Urinary bladder (tissue), 4 donors: Measurements from ENCODE around the gene LARP6. TPM values are rescaled to one million over a fixed set of nuclear protein-coding genes. Genes with fewer than 3 reads are reported as not detected.
"Not testable (repeated sequence)": the region's sequence is repeated elsewhere in the genome, so short reads cannot be mapped to it uniquely, and the experiment has no call there.

ENCODE experiments used
- DNase-seq: peaks from one replicate; pipeline ENCODE4 v3.0.0-alpha.2; 2015; ENCODE audit errors: extremely low spot score
- H3K27ac ChIP-seq: one replicate; pipeline ENCODE4 v1.5.1; 2013; ENCODE audit warnings: low read depth, mild to moderate bottlenecking, moderate library complexity
- H3K36me3 ChIP-seq: one replicate; pipeline ENCODE4 v1.6.1; 2013; ENCODE audit warnings: mild to moderate bottlenecking, moderate library complexity; ENCODE audit not compliant: insufficient read depth
- H3K4me1 ChIP-seq: one replicate; pipeline ENCODE4 v1.6.1; 2013; ENCODE audit warnings: mild to moderate bottlenecking, moderate library complexity; ENCODE audit not compliant: insufficient read depth
- H3K4me3 ChIP-seq: one replicate; pipeline ENCODE4 v1.5.1; 2013; ENCODE audit warnings: low read depth, low read length
- WGBS: extraction: QIAGEN DNeasy Blood & Tissue Kit; methylation state at CpG from one replicate; pipeline ENCODE4 v1.1.7; 2013; 5-methylcytosine and 5-hydroxymethylcytosine counted together
- polyA plus RNA-seq: library from polyadenylated mRNA; stranded (reverse); fragments of 200-250 nt; gene quantifications from one replicate; pipeline ENCODE4 v1.2.3, GENCODE V29; 2013
- total RNA-seq: library from RNA; depleted of rRNA; stranded (reverse); fragments of >200 nt; gene quantifications from one replicate; pipeline ENCODE4 v1.2.3, GENCODE V29; 2014
- donor health status: healthy with polysubstance abuse.
- donor health status: healthy.

LARP6 gene
- total and polyA plus RNA-seq, 2 donors = 6.9 to 16.7 TPM

DNA sequence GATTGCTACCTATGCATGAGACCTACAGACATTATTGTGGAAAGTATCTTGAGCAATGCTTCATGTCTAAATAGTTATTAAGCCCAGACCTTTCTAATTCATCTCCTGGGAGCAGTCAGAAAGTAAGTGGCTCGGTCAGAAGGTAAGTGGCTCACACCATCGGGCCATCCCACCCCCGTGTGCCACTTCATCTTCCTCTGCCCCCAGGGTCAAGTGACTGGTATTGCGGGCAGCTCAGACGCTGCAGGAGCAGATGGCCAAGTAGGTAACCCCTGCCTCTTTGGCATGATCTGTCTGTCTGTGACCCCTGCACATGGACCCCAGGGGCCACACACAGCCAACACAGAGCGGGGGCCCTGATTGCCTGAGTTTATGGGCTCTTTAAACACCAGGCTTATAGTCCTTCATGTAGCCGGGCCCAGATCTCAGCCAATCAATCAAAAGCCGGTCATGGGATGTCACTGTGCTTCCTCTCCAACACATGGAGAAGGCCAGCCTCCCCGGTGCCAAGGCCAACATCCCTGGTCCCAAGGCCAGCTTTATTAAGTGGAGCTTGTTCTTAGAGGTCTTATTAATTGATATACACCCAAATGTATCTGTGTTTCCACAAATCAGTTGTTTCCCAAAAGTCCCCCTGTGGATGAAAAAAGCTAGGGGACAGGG, 42.9 kb downstream of the LARP6 start:
- no peak overlapping the region for H3K4me3 ChIP-seq
- no peak overlapping the region for H3K27ac ChIP-seq
- 83% methylated on average over 9 of the region's 9 CpGs for WGBS
- H3K36me3 ChIP-seq = no peaks in the 10 kb centered on the region
- H3K4me1 ChIP-seq = no peaks in the 10 kb centered on the region
- no peak for DNase-seq

DNA sequence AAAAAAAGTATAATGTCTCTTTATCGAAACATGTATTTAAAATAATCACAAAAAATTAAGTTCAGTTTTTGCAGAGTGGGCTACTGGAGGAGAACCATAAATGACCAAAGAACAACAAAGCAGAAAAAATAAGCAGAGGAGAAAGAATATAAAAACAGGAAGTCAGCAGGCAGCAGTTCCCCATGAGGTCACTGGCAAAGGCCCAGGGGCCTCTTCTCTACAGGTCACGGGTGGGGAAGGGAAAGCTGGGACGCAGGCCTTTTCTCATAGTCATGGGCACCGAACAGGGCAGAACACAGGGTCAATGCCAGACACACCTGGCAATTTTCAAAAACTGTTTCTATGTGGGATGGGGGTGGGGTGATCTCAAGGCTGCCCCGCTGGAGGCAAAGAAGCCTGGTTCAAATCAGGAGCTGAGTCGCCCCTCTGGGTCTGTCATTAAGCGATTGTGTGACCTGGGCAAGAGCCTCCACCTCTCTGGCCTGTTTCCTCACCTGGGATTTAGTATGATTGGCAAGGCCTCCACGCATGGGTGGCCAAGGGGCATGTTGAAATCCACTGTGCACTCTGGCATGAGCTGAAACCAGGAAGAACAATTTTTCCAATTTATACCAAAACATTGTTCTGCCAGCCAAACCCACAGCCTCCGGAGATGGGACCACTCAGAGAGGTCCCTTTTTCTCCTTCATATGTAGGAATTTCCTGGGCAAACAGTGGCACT, 46.8 kb downstream of the LARP6 start:
- Histone ChIP-seq H3K36me3 (no peaks in the 10 kb centered on the region), H3K27ac (no peak overlapping the region), H3K4me1 (no peaks in the 10 kb centered on the region), H3K4me3 (no peak overlapping the region)
- 77% methylated on average over 9 of the region's 9 CpGs for WGBS
- DNase-seq = no peak

DNA sequence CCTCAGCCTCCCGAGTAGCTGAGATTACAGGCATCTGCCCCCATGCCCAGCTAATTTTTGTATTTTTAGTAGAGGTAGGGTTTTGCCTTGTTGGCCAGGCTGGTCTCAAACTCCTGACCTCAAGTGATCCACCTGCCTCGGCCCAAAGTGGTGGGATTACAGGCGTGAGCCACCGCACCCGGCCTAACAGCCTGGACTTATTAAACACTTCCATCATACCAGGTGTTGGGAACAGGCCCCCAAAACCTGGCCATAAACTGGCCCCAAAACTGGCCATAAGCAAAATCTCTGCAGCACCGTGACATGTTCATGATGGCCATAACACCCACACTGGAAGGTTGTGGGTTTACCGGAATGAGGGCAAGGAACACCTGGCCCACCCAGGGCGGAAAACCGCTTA, 49.6 kb downstream of the LARP6 start:
- not testable (repeated sequence) for H3K27ac ChIP-seq, H3K4me3 ChIP-seq, H3K4me1 ChIP-seq, DNase-seq, H3K36me3 ChIP-seq
- WGBS = 97% methylated on average over 9 of the region's 9 CpGs

DNA sequence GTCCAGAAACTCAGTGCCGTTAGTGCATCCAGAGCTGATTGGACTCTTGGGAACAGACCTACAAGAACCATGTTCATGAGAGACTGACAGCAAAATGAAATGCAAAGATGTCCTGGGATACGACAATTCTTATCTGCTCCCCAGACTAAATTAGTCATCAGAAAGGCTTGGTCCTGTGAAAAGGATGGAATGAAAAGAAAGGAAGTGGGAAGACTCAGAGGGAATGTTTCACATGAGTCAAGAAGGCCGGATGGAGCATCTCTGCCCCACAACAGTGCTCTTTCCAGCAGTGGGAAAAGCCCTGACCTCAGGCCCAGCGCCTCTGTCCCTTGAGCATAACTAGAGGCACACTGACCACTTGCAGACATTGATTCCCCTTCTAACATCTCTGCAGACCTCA, 51.3 kb downstream of the LARP6 start:
- no peaks in the 10 kb centered on the region for H3K4me1 ChIP-seq
- 88% methylated on average over 4 of the region's 4 CpGs for WGBS
- DNase-seq = no peak
- H3K4me3 ChIP-seq = no peak overlapping the region
- H3K27ac ChIP-seq = no peak overlapping the region
- H3K36me3 ChIP-seq = no peaks in the 10 kb centered on the region

DNA sequence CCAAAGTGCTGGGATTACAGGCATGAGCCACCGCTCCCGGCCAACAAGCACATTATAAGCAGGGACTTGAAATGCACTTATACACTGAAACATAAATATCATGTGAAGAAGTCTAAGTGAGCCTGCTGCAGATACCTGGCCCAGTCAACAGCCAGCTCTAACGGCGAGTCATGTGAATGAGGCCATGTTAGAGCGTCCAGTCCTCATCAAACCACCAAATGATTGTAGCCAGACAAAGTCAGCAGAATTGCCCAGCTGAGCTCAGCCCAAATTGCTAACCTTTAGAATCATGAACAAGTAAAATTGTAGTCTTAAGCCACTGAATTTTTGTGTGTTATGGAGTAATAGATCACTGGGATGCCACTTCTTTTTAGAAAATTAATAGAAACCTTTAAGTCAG, 52.8 kb downstream of the LARP6 start:
- H3K4me3 ChIP-seq = no peak overlapping the region
- no peaks in the 10 kb centered on the region for H3K4me1 ChIP-seq
- no peak for DNase-seq
- WGBS = 96% methylated on average over 5 of the region's 5 CpGs
- no peaks in the 10 kb centered on the region for H3K36me3 ChIP-seq
- H3K27ac ChIP-seq = no peak overlapping the region

DNA sequence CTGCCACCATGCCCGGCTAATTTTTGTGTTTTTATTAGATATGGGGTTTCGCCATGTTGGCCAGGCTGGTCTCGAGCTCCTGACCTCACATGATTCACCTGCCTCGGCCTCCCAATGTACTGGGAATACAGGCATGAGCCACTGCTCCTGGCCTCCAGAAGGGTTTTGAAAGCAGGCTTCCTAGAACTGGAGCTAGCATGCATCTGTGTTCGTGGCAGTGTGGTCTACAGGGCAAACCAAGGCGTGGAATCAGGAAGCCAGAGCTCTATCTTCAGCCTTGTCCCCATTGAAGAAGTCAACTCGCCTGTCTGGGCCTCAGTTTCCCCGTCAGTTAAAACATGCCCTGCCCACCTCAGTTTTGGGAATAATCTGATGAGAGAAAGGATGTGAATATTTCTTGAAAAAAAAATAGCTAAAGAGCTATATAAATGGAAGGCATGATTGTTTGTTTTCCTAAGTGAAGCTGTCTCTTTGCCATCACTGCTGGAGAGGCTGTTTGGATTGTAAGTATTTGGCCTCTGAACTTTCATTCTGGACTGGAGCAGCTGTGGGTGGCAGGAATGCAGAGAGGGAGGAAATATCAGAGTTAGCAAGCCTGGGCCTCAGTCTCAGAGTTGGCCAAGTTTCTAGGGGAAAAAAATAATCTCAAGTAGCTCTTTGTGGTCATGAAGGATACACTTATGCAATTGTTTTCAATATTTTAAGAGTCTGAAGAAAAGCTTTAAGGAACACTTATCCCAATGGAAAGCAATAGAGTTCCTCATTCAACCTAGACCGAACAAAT, 54.1 kb downstream of the LARP6 start:
- WGBS = 81% methylated on average over 9 of the region's 9 CpGs
- Histone ChIP-seq H3K4me1 (no peaks in the 10 kb centered on the region), H3K36me3 (no peaks in the 10 kb centered on the region), H3K27ac (peak overlapping the region; percentile 39), H3K4me3 (no peak overlapping the region)
- peak; percentile 20 for DNase-seq

DNA sequence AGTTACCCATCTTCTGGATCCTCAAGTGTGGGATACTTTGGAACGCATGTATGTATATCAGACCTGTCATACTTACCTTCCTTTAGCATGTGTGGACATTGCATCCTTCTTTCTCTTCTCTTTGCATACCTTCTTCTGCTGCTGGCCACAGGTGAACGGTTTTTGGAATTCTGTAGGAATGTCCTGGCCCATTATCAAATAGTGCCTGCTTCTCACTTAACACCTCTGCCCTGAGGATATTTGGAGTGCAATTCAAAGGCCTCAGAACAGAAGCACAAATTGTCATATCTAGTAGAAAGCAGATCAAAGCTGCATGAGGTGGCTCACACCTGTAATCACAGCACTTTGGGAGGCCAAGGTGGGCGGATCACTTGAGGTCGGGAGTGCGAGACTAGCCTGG, 56.5 kb downstream of the LARP6 start:
- Histone ChIP-seq H3K4me1 (no peaks in the 10 kb centered on the region), H3K36me3 (no peaks in the 10 kb centered on the region), H3K27ac (no peak overlapping the region), H3K4me3 (no peak overlapping the region)
- no peak for DNase-seq
- WGBS = 97% methylated on average over 5 of the region's 5 CpGs

DNA sequence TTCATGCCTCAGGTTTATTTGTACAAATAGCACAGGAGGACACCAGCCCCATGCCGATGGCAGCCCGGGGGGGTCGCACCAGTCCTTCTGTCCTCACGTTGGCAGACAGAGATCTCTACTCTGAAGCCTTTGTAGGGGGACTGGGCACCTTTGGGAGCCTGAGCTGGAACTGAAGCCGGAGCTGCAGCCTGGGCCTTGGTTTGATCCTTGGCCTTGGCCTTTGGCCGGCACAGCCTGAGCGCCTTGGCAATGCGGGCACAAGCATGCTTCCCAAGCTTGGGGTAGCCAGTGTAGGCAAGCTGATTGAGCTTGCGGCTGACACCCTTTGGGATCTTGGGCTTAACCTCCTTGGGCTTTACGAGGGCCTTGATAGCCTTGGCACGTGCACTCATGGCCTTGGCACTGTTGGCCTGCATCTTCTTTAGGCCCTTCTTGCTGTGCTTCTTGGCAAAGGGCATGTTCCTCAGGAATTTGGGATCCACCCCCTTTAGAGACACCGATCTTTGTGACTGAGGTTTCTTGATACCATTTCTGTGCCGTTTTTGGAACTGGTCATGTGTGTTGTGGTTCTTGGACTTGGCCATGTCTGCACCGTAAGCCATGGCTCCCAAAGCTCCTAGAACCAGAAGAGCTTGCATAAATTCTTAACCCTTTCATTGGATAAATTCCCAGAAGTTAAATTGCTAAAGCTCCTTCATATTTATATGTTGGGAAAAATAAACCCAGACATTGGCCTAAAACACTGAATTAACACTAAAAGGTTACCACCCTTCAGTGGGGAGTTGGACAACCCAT, 57.2 kb downstream of the LARP6 start:
- Histone ChIP-seq H3K36me3 (no peaks in the 10 kb centered on the region), H3K4me3 (no peak overlapping the region), H3K27ac (no peak overlapping the region), H3K4me1 (no peaks in the 10 kb centered on the region)
- 93% methylated on average over 14 of the region's 14 CpGs for WGBS
- no peak for DNase-seq

DNA sequence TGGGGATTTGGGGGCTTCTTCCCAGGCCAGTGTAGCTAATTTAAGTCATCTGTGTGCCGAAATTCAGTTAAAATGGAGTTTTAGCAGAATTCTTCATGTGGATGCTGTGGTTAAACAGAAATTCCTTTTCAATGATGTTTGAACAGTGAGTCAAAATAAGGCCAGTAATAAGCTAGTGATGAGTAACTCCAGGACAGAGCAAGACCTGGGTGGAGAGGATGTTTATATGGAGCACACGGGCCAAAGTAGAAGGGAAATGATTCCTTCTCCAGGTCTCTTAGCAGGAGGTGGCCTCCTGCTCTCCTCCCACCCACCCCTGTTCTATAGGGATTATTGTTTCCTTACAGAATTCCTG, 58.7 kb downstream of the LARP6 start:
- H3K36me3 ChIP-seq = no peaks in the 10 kb centered on the region
- H3K4me3 ChIP-seq = no peak overlapping the region
- WGBS = 39% methylated on average over 2 of the region's 2 CpGs
- H3K27ac ChIP-seq = peak overlapping the region; percentile 71
- H3K4me1 ChIP-seq = no peaks in the 10 kb centered on the region
- no peak for DNase-seq

DNA sequence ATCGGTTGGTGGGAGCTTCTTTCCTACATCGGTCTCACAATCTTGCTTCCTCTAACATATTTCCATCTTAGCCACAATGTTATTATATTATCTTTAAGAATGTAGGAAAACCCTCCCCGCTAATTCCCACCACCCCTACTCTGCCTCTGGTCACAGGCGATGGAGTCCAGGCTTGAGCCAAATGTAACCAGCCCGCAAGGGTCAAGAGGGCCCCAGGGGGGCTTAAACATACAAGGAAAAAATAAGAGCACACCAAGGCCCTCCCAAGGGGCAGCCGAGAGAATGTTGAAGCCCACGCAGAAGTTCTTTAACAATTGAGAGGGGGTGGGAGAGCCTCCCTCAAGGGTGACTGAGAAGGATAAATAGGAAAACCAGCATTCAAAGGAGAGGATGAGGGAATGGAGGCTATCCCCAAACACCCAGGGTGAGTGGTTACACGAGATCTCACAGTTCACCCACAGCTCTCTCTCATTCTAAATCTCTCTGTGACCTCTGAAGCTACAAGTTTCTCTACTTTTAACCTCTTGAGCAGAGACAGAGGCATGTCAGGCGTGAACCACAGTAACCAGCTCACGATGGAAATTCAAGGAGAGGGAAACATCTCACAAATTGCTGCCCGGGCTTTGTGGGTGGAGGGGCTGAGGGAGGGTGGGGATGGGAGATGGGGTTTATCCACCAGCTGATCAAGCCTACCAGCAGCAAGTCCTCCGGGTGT, 59.2 kb downstream of the LARP6 start:
- H3K4me3 ChIP-seq = no peak overlapping the region
- no peak for DNase-seq
- H3K27ac ChIP-seq = peak overlapping the region; percentile 71
- 77% methylated on average over 12 of the region's 12 CpGs for WGBS
- no peaks in the 10 kb centered on the region for H3K4me1 ChIP-seq
- H3K36me3 ChIP-seq = no peaks in the 10 kb centered on the region

DNA sequence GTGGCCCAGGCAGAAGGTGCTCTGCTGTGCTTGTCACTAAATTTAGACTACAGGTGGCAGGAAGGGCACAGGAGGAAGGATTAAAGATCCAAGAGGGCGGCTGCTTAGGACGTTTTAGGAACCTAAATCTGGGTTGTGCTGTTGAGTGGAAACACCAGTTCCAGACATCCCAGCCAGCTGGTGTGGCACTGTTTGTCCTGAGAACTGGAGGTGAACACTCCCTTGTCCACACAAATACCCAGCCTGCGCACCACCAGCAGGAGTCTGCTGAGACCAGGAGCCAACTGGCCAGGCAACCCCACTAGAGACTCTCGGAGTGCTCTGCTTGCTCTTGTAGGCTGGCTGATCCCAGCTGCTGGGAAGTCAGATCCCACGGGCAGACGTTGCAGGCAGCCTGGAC, 60.3 kb downstream of the LARP6 start:
- no peak overlapping the region for H3K27ac ChIP-seq

DNA sequence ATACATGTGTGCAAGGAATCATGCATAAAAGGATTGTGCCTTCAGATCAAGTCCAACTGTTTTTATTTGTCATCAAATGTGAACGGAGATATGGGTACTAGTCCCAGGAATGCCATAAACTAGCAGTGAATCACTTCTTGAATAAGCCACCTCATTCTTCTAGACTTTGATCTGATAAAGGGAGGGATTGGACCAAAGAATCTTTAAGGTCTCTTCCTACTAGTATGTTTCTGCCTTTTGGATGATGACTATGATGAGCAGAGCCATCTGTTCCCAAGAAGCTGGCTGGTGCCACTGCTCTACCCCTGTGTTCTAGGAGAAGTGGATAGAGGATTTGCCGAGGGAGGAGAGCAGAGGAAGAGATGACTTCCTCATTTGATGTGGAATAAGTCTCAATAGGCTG, 61.8 kb downstream of the LARP6 start:
- WGBS = 60% methylated on average over 2 of the region's 2 CpGs
- no peak overlapping the region for H3K27ac ChIP-seq
- H3K36me3 ChIP-seq = no peaks in the 10 kb centered on the region
- H3K4me1 ChIP-seq = no peaks in the 10 kb centered on the region
- H3K4me3 ChIP-seq = no peak overlapping the region
- no peak for DNase-seq

More for the DNA sequence above, 60.3 kb downstream of the LARP6 start:
- Histone ChIP-seq H3K36me3 (no peaks in the 10 kb centered on the region), H3K4me1 (no peaks in the 10 kb centered on the region), H3K4me3 (no peak overlapping the region)
- 80% methylated on average over 6 of the region's 6 CpGs for WGBS
- DNase-seq = no peak

DNA sequence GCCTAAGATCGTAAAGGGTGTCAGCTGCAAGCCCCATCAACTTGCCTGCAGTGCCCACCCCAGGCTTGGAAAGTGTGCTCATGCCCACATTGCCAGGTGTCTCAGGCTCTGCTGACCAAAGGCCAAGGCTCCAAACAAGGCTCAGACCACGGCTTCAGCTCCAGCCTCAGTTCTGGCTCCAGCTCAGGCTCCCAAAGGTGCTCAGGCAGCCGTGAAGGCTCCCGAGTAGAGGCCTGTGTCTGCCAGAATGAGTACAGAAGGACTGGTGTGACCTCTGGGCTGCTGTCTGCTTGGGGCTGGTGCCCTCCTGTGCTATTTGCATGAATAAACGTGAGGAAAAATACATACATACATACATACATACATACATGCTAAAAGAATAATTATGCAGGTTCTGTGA, 62.7 kb downstream of the LARP6 start:
- DNase-seq = no peak
- Histone ChIP-seq H3K4me3 (no peak overlapping the region), H3K27ac (no peak overlapping the region), H3K36me3 (no peaks in the 10 kb centered on the region), H3K4me1 (no peaks in the 10 kb centered on the region)
- 80% methylated on average over 5 of the region's 5 CpGs for WGBS
